Neural cell (in vitro differentiated cells): ENCODE data around the gene ACTG2. TPM values are rescaled to one million over a fixed set of nuclear protein-coding genes. Genes with fewer than 3 reads are reported as not detected.

Experiments used
- H2AFZ ChIP-seq: fragments of 200-600, 300-800 bp; sonication (generic), shearing (Covaris generic); 2 replicates; pipeline ENCODE4 v1.6.0; 2014; ENCODE audit warnings: low read depth, mild to moderate bottlenecking, antibody characterized with exemption, low read length, moderate library complexity
- H3F3A ChIP-seq: fragments of 200-600 bp; shearing (Covaris generic); 2 replicates; pipeline ENCODE4 v1.6.1; 2016; ENCODE audit warnings: mild to moderate bottlenecking, moderate library complexity, mixed read lengths, antibody characterized with exemption, low read length; ENCODE audit not compliant: insufficient read depth, poor library complexity, severe bottlenecking
- H3K27ac ChIP-seq: fragments of 200-600, 300-800 bp; sonication (generic), shearing (Covaris generic); 2 replicates; pipeline ENCODE4 v1.5.1; 2014; ENCODE audit warnings: mild to moderate bottlenecking, low read length, moderate library complexity
- H3K27me3 ChIP-seq: fragments of 300-800, 200-600 bp; sonication (generic), shearing (Covaris generic); 2 replicates; pipeline ENCODE4 v1.6.0; 2014; ENCODE audit warnings: mild to moderate bottlenecking, low read depth, low read length, moderate library complexity; ENCODE audit not compliant: insufficient read depth
- H3K36me3 ChIP-seq: fragments of 300-800, 200-600 bp; sonication (generic), shearing (Covaris generic); 2 replicates; pipeline ENCODE4 v1.5.1; 2014; ENCODE audit warnings: mild to moderate bottlenecking, antibody characterized with exemption, low read length, moderate library complexity; ENCODE audit not compliant: insufficient read depth
- H3K4me2 ChIP-seq: fragments of 300-800, 200-600 bp; sonication (generic), shearing (Covaris generic); 2 replicates; pipeline ENCODE4 v1.6.0; 2014; ENCODE audit warnings: mild to moderate bottlenecking, low read length
- H3K4me3 ChIP-seq: fragments of 300-800, 200-600 bp; sonication (generic), shearing (Covaris generic); 2 replicates; pipeline ENCODE4 v1.5.1; 2014; ENCODE audit warnings: mild to moderate bottlenecking, low read length, moderate library complexity
- H3K79me2 ChIP-seq: fragments of 200-600 bp; shearing (Covaris generic); replicated peaks from 2 replicates; pipeline ENCODE4 v1.6.0; 2014; ENCODE audit warnings: mild to moderate bottlenecking, low read length, moderate library complexity; ENCODE audit not compliant: insufficient read depth
- H3K9ac ChIP-seq: fragments of 300-800, 200-600 bp; sonication (generic), shearing (Covaris generic); 2 replicates; pipeline ENCODE4 v1.6.1; 2016; ENCODE audit warnings: mild to moderate bottlenecking, low read length, mixed read lengths
- H3K9me2 ChIP-seq: fragments of 200-600 bp; shearing (Covaris generic); 2 replicates; pipeline ENCODE4 v1.6.1; 2016; ENCODE audit warnings: mild to moderate bottlenecking, low read length, mixed read lengths; ENCODE audit not compliant: insufficient read depth
- H3K9me3 ChIP-seq: fragments of 200-600, 300-800 bp; sonication (generic), shearing (Covaris generic); 2 replicates; pipeline ENCODE4 v1.6.1; 2016; ENCODE audit warnings: mild to moderate bottlenecking, mixed run types, low read length, moderate library complexity, mixed read lengths
- H4K20me1 ChIP-seq: fragments of 200-600 bp; shearing (Covaris generic); 2 replicates; pipeline ENCODE4 v1.6.1; 2016; ENCODE audit warnings: mild to moderate bottlenecking, mixed run types; ENCODE audit not compliant: insufficient read depth
- EP300 ChIP-seq: fragments of 450-650 bp; conservative IDR thresholded peaks from 2 replicates; pipeline ENCODE4 v1.6.1; 2014; ENCODE audit warnings: antibody characterized with exemption, mild to moderate bottlenecking, moderate library complexity; ENCODE audit not compliant: poor library complexity, severe bottlenecking
- EZH2 ChIP-seq: fragments of 200-600, 300-800 bp; shearing (Covaris generic), sonication (generic); IDR thresholded peaks from 2 replicates; pipeline ENCODE4 v1.6.1; 2014; ENCODE audit warnings: antibody characterized with exemption, low read length, borderline replicate concordance, mild to moderate bottlenecking; ENCODE audit not compliant: insufficient read depth, poor library complexity, severe bottlenecking
- MXI1 ChIP-seq: fragments of 450-650 bp; conservative IDR thresholded peaks from 2 replicates; pipeline ENCODE4 v1.6.1; 2014; ENCODE audit warnings: antibody characterized with exemption, mild to moderate bottlenecking; ENCODE audit not compliant: poor library complexity, severe bottlenecking
- POLR2AphosphoS5 ChIP-seq: IDR thresholded peaks from 2 replicates; pipeline ENCODE4 v1.6.1; 2012
- RAD21 ChIP-seq: fragments of 450-650 bp; conservative IDR thresholded peaks from 2 replicates; pipeline ENCODE4 v1.6.1; 2014; ENCODE audit warnings: antibody characterized with exemption, mild to moderate bottlenecking, moderate library complexity
- SMC3 ChIP-seq: fragments of 450-650 bp; conservative IDR thresholded peaks from 2 replicates; pipeline ENCODE4 v1.6.1; 2014; ENCODE audit warnings: antibody characterized with exemption, mild to moderate bottlenecking, moderate library complexity; ENCODE audit not compliant: poor library complexity
- TAF1 ChIP-seq: IDR thresholded peaks from 2 replicates; pipeline ENCODE4 v1.6.1; 2012; ENCODE audit warnings: low read depth
- polyA plus RNA-seq: library from polyadenylated mRNA; depleted of rRNA; stranded (reverse); fragments of >200 nt; gene quantifications from 2 replicates; pipeline ENCODE4 v1.2.3, GENCODE V29; 2014
- TF ChIP-seq, protein P1 (sequence below): IDR thresholded peaks from 2 replicates; pipeline ENCODE4 v1.6.1; 2012; ENCODE audit warnings: borderline replicate concordance
- TF ChIP-seq, protein P2 (sequence below): fragments of 450-650 bp; IDR thresholded peaks from 2 replicates; pipeline ENCODE4 v1.5.1; 2014; ENCODE audit warnings: antibody characterized with exemption, mild to moderate bottlenecking, moderate library complexity; ENCODE audit not compliant: poor library complexity, severe bottlenecking

The ACTG2 gene
- polyA plus RNA-seq, 1 donor from 2014 or later, result 0.67 TPM

GRCh38 chr2:73921581-73921980 is 28.8 kb downstream of the ACTG2 start:
- Histone ChIP-seq H3K9me2 (no peaks in the 10 kb centered on the region), H4K20me1 (no peaks in the 10 kb centered on the region), H3K79me2 (no peaks in the 10 kb centered on the region), H3K4me3 (no peak overlapping the region), H3K36me3 (no peaks in the 10 kb centered on the region), H3K4me2 (no peak overlapping the region), H3K27me3 (no peaks in the 10 kb centered on the region), H3F3A (no peaks in the 10 kb centered on the region), H3K9me3 (no peaks in the 10 kb centered on the region), H3K9ac (no peak overlapping the region), H2AFZ (no peak overlapping the region), H3K27ac (no peak overlapping the region)
- TF ChIP-seq, protein P1, sequence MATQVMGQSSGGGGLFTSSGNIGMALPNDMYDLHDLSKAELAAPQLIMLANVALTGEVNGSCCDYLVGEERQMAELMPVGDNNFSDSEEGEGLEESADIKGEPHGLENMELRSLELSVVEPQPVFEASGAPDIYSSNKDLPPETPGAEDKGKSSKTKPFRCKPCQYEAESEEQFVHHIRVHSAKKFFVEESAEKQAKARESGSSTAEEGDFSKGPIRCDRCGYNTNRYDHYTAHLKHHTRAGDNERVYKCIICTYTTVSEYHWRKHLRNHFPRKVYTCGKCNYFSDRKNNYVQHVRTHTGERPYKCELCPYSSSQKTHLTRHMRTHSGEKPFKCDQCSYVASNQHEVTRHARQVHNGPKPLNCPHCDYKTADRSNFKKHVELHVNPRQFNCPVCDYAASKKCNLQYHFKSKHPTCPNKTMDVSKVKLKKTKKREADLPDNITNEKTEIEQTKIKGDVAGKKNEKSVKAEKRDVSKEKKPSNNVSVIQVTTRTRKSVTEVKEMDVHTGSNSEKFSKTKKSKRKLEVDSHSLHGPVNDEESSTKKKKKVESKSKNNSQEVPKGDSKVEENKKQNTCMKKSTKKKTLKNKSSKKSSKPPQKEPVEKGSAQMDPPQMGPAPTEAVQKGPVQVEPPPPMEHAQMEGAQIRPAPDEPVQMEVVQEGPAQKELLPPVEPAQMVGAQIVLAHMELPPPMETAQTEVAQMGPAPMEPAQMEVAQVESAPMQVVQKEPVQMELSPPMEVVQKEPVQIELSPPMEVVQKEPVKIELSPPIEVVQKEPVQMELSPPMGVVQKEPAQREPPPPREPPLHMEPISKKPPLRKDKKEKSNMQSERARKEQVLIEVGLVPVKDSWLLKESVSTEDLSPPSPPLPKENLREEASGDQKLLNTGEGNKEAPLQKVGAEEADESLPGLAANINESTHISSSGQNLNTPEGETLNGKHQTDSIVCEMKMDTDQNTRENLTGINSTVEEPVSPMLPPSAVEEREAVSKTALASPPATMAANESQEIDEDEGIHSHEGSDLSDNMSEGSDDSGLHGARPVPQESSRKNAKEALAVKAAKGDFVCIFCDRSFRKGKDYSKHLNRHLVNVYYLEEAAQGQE, result no peak

DNA sequence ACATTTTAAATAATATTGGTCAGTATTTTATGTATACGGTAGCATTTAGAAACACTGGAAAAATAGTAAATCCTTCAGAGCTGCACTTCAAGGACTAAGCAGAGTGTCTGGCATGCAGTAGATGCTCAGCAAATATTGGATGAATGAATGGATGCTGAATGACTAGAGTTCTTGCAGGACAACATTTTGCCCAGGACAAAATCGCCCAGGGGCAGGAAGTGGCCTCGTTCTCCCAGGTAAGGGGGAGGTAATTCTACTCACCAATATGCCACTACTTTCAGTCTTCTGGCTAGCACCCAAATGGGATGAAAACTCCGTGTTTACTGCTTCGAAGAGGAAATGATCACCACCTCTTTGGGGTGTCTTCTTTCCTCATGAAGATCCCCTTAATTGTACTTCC is 29.9 kb downstream of the ACTG2 start:
- Histone ChIP-seq H3K9me2 (no peaks in the 10 kb centered on the region), H3K27me3 (no peaks in the 10 kb centered on the region), H4K20me1 (no peaks in the 10 kb centered on the region), H3K79me2 (peaks cover 8% of the 10 kb centered on the region), H3K4me3 (no peak overlapping the region), H3F3A (no peaks in the 10 kb centered on the region), H3K27ac (no peak overlapping the region), H3K4me2 (no peak overlapping the region), H3K36me3 (no peaks in the 10 kb centered on the region), H2AFZ (no peak overlapping the region), H3K9ac (no peak overlapping the region), H3K9me3 (no peaks in the 10 kb centered on the region)
- no peak for TF ChIP-seq SMC3
- no peak for TF ChIP-seq RAD21
- TF ChIP-seq MXI1, result no peak
- TF ChIP-seq EZH2, result no peak
- no peak for TF ChIP-seq TAF1
- TF ChIP-seq POLR2AphosphoS5, result no peak
- no peak for TF ChIP-seq EP300
- TF ChIP-seq, protein P1, result no peak
- TF ChIP-seq, protein P2, sequence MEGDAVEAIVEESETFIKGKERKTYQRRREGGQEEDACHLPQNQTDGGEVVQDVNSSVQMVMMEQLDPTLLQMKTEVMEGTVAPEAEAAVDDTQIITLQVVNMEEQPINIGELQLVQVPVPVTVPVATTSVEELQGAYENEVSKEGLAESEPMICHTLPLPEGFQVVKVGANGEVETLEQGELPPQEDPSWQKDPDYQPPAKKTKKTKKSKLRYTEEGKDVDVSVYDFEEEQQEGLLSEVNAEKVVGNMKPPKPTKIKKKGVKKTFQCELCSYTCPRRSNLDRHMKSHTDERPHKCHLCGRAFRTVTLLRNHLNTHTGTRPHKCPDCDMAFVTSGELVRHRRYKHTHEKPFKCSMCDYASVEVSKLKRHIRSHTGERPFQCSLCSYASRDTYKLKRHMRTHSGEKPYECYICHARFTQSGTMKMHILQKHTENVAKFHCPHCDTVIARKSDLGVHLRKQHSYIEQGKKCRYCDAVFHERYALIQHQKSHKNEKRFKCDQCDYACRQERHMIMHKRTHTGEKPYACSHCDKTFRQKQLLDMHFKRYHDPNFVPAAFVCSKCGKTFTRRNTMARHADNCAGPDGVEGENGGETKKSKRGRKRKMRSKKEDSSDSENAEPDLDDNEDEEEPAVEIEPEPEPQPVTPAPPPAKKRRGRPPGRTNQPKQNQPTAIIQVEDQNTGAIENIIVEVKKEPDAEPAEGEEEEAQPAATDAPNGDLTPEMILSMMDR, result no peak
